Effector CD8-positive, alpha-beta T cell (primary cell): ENCODE measurements around the gene MGMT.

Experiments used
- DNase-seq: peaks from one replicate; lab custom pipeline; 2025; lab: John Stamatoyannopoulos, UW

MGMT gene

DNA sequence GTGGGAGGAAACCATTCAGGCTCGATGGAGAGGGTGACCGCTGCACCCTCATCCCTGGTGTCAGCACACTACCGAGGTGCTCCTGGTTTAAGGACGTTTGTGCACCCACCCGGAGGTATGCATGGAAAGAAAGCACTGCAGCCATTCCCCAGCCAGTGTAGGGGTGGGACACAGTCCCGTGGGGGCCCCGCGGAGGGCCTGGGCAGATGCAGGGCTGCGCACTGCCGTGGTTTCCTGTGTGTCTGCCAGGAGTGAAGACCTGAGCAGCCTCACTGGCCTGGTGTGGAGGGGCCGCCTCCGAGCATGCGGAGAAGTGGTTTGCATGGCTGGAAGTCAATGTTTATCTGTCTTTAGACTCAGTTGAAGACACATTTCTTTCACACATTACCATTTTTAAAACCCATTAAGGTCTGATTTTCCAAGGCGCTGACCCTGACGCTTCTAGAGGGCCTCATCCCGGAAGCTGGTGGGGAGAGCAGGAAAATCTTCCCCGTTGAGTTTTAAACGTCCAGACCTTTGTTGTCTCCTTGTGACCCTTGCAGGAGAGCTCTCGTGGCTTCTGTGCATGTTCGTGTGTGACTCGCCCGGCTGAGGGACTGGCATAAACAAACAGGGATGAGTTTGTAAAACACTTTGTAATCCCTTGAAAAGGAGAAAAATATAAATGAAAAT is 188.1 kb downstream of the MGMT start:
- no peak for DNase-seq

DNA sequence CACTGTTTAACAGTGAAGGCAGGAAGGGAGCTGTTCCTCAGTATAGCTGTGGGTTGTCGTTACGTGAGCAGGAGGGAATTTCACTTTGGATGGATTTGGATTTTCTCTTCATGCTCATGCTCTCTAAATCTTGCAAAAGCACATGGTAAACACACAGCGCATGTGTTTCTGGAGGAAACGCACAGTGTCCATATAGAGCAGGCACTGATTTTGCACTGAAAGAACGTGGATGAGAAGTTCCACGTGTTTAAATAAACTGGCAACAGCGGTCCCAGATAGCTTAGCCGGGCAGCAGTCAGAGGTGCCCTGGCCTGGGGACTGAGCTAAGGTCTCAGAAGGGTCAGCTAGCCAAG is 188.6 kb downstream of the MGMT start:
- no peak for DNase-seq

GRCh38 chr10:129656642-129657041 is 189.6 kb downstream of the MGMT start:
- DNase-seq: no peak

DNA sequence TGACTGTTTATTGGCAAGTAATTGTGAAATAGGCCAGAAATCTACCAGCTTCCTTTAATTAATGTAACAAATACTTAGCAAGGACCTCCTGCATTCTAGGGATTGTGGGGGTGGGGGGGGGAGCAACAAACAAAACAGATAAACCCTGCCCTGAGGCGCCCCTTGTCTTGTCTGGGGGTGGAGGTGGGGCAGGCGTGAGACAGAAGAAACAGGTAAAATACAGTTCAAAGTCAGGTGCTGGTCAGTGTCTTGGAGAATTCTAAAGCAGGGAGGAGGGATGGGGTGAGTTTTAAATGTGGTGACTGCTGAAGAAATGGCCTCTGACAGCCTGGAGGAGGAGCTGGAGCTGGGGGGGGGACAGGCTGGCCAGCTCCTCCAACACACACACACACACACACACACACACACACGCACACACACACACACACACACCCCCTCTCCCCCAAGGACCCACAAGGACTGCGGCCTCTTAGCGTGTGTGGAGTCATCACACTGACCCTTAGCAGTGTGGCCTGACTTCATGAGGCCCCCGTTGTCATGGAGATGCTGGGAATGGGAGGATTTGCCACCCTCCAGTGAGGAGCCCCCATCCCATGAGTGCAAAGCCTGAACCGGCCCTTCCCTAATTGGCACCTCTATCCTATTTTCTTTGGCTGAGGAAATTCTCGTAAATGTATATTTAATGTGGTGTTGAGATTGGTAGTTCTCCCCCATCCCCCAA is 190.4 kb downstream of the MGMT start:
- DNase-seq: no peak

GRCh38 chr10:129658376-129659072 is 191.5 kb downstream of the MGMT start:
- no peak for DNase-seq

- no peak for DNase-seq
Observed at GRCh38 chr10:129659508-129660268, 192.6 kb downstream of the MGMT start.

DNA sequence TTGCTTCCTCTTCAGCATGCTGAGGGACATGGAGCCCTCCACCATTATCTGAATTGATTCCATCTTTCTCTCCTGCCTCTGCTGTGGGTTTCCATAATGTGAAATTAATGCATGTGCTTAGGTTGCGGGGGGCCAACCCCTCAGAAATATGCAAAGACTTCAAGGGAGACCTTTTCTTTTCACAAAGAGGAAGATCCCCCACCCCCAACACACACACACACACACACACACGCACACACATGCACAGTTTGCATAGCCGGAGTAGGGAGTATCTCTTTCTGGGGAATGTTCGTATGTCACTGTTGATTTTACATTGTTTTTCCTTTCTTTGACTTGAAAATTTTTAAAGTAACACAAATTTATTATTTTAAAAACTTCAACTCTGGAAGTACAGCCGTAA is 193.5 kb downstream of the MGMT start:
- no peak for DNase-seq

- DNase-seq: no peak
Observed at GRCh38 chr10:129662426-129662825, 195.4 kb downstream of the MGMT start.

DNA sequence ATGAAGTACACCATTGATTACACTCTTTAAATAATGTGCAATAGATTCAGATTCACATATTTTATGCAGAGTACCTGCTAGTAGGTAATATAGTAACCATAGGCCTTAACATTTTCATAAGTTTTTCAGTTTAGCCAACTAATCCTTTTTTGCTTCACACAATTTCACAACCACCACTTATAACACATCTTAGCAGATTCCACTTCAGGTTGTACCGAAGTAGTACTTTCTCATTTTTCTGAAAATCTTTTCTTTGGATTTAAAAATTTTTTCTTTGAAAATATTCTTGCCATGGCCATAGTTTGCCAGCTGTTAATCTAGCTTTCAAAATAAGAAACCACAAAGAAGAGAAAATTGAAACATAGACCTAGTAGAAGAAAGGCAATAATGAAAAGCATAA is 203.1 kb downstream of the MGMT start:
- DNase-seq: no peak

- DNase-seq: no peak
Observed at GRCh38 chr10:129673292-129673691, 206.3 kb downstream of the MGMT start.

DNA sequence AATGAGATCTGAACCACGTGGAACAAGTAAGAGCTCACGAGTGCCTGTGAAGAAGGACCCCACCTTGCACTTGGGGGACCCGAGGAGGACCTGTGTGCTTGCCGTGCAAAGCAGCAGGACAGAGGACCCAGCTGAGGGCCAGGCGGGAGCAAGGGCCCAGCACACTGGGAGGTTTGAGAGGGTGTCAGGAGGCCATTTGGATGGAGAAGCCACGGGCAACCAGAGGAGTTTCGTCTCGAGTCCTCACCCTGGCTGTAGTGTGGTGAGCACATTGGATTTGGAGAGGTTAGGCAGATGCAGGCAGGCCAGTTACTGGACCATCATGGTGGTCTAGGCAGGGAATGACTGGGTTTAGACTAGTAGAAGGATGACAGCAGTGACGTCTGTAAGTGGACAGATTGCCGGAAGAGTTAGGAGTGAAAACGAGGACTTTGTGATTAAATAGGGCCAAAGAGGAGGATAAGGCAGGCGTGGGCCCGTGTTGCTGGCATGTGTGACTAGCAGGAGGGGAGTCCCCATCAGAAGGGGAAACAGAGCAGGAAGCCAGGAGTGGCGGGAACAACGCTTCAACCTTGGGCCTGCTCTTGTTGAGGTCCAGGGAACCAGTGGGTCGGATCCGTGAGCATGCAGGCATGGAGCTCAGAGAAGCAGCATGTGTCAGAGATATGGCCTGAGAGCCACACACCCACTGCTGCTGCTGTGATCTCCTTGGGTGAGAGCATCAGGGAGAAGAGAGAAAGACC is 208.2 kb downstream of the MGMT start:
- no peak for DNase-seq

DNA sequence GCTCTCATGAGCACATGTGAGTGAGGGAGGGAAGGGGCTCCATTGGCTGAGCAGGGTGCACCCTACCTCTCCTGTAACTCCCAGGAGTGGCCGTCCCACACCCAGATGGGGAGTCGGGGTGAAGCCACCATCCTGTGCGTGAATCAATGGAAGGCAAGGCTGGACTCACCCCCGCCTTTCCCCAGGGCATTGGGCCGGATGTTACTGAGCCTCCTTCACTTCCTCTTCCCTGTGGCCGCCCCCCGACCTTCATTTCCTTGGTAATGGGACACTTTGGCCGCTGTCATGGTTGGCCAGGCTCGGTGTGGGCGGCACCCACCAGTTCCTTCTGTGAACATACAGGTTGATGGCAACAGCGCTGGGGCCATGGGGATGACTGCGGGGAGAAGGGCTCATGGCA is 209.0 kb downstream of the MGMT start:
- DNase-seq: no peak

- no peak for DNase-seq
Observed at GRCh38 chr10:129677377-129677927, 210.4 kb downstream of the MGMT start.

DNA sequence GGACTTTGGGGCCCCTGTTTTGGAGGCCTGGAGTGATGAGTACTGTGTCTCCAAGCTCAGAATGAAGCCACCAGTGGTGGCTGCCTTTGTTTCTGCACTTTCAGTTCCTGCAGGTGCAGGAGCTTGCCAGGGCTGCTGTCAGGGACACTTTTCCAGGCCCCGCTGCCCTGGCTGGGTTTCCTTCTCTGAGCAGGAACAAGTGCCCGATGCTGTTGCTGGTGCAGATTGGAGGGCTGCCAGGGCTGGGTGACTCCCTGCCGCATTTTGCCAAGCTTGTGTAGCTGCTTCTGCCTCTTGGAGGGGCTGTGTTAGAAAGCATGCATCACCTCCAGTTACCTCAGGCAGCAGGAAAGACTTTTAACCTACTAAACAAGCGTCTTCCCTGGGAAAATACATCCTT is 211.1 kb downstream of the MGMT start:
- no peak for DNase-seq

DNA sequence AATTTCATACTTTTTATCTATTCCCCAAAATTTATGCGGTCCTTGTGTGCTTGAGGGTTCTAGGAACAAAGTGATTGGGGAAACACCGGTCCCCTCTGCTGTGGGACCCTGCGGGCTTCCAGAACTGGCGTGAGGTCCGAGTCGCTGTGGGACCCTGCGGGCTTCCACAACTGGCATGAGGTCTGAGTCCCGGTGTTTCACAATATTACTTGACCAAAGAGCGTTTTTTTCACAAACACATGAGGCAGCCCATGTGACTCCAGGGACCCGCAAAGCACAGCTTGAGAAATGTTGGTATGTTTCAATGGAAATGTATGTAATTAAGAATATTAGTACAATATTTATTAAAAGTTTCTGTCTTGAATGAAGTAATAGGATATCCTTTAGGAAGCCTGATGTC is 212.2 kb downstream of the MGMT start:
- DNase-seq: no peak

- DNase-seq: no peak
Observed at GRCh38 chr10:129680661-129681344, 213.8 kb downstream of the MGMT start.

DNA sequence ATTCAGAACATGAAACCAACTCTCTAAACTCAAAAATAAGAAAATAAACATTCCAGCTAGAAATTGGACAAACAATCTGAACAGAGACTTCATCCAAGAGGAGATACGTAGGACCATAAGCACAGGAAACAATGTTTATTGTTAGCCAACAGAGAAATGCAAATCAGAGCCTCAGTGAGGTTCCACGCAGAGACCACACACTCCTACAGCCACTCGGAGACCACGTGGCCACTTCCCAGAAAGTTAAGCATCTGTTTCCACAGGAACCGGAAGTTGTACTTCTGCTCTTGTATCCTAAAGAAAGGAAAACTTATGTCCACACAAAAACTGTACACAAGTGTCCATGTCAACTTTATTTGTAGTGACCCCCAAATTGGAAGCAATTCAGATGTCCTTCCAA is 214.8 kb downstream of the MGMT start:
- no peak for DNase-seq

GRCh38 chr10:129683519-129683918 is 216.5 kb downstream of the MGMT start:
- no peak for DNase-seq

GRCh38 chr10:129683920-129684319 is 216.9 kb downstream of the MGMT start:
- DNase-seq: no peak

DNA sequence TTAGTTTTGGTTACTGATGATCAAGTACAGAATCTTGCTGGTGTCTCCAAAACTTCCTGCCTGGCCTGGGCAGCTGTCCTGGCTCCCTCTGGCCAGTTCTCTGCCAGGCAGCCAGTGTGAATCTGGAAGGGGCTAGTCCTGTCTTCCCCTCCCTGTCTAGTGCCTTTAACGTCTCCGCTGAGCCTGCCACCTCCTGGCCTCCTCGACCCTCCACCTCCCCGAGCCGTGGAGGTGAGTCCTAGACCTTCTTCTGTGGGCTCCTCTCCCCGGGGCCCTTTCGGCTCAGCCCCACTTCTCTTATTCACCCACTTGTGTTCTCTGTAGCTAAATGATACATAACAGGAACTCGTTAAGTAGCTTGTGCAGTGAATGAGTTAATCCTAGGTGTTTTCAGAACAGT is 218.2 kb downstream of the MGMT start:
- no peak for DNase-seq

DNA sequence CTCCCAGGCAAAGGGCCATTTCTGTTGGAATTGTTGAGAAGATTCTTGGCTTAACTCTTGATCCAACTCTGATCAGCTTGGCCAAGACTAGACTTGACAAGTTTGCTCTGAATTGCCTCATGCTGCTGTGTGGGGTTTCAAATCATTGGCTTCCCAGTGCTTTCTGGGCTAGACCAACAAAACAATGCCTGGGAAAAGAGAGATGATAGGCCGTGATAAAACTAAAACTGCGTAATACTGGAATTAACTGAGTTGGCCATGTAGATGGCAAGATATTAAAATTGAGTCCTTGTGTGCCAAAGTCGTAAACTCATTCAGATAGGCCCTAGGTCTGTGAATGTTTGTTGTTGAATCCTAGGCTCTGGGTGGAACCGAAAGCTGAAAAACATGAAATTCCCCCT is 222.6 kb downstream of the MGMT start:
- no peak for DNase-seq
